ENCODE measurements around the gene C1QTNF5.
"Not testable (repeated sequence)": the region's sequence is repeated elsewhere in the genome, so short reads cannot be mapped to it uniquely, and the experiment has no call there.

The C1QTNF5 gene, protein sequence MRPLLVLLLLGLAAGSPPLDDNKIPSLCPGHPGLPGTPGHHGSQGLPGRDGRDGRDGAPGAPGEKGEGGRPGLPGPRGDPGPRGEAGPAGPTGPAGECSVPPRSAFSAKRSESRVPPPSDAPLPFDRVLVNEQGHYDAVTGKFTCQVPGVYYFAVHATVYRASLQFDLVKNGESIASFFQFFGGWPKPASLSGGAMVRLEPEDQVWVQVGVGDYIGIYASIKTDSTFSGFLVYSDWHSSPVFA

DNA sequence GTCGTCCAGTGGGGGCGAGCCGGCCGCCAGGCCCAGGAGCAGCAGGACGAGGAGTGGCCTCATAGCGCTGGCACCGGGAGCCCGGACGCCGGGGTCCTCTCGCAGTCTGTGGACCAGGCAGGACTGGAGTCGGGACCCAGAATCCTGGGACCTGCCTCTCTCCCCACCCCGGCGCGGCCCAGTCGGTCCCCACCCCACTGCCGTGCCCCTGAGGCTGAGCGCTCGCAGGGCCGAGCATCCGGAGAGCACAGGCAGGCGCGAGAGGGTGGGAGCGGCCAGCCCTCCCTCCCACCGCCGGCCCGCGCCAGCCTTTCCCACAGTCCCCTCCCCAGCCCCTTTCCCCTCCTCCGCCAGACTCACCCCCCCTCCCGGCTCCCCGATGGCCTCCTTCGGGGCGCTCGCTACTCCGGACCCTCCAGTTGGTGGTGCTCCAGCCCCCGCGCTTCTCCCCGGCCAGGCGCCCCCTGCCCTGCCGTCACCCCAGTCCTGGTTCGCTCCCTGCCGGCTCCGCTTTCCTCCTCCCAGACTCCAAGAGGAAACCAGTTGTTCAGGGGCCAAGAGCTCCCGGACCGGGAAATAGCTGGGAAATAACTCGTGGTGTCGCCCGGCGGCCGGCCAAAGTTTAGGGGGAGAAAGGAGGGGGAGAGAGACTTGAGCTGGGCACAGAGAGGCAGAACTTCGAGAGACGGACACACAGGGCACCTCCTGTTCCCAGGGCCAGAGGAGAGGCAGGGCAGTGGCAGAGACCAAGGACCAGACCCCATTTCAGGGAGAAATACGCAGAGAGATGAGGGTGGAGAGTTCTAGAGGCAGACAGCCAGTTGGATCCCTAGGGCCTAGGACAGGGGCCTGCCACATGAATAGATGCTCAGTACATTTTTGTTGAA is at the start of gene C1QTNF5:
Gene C1QTNF5 (minus strand): TSS at position 549 of the 887 bp plus-strand sequence. CDS start 486 bp downstream, at position 63.
- DNase-seq: no peak

DNA sequence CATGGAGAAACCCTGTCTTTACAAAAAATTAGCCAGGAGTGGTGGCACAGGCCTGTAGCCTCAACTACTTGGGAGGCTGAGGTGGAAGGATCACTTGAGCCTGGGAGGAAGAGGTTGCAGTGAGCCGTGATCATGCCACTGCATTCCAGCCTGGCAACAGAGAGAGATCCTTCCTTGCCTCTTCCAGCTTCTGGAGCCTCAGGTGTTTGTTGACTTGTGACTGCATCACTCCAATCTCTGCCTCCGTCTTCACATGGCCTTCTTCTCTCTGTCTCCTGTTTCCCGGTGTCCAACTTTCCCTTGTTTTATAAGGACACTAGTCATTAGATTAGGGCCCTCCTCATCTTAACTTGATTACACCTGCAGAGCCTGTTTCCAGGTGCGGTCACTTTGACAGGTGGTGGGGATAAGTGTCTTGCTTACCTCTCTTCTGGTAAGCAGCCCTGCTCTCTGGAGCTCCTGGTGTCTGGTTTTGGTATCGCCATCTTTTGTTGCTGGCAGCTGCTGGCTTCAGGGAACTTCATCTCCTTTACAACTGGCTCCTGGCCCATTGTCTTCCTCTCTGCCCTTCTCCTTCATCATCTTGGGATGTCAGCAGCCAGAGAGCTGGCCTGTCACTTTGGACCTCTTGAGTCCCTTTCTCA is 49.0 kb upstream of the C1QTNF5 start:
- DNase-seq: peak; percentile 95

DNA sequence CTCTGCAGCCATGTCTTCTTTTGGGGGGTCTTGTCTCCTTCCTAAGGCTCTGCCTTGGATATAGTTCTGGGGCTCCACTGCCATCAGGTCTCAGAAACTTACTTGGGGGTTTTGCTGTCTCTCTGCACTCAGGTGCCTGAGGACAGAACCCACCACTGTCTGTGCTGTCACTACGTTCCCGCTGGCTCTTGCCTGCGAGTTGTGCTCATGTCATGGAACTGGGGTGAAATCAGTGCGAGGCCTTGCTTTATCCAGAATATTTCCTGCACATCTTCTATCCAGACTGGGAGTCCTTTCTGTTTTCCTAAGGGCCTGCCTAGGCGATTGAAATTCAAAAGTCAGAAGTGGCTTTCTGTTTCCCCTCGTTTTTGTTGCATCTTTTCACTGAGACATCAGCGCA is 47.4 kb upstream of the C1QTNF5 start:
- no peak for DNase-seq

DNA sequence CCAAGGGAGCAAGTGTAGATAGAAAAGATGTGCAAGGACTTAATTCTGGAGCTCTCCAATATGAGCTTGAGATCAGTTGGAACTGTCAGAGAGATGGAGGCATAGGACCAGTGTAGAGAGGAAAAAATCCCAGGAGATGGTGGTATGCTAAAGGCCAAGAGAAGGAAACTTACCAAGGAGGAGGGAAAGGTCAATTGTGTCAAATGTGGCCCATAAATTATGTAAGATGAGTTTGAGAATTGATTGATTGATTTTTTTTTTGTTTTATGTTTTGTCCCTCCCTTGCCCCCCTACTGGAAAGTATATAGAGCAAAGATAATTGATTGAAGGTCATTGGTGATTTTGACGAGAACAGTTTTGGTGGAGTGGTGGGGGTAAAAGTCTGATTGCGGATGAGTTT is 43.6 kb upstream of the C1QTNF5 start:
- no peak for DNase-seq

DNA sequence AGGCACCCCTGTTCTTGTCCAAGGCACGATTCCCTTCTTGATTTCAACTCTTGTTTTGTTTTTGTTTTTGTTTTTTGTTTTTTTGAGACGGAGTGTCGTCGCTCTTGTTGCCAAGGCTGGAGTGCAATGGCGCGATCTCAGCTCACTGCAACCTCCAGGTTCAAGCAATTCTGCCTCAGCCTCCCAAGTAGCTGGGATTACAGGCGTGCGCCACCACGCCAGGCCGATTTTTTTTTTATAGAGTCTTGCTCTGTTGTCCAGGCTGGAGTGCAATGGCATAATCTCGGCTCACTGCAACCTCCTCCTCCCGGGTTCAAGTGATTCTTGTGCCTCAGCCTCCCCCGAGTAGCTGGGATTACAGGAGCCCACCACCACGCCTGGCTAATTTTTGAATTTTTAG is 41.8 kb upstream of the C1QTNF5 start:
- DNase-seq: not testable (repeated sequence)

DNA sequence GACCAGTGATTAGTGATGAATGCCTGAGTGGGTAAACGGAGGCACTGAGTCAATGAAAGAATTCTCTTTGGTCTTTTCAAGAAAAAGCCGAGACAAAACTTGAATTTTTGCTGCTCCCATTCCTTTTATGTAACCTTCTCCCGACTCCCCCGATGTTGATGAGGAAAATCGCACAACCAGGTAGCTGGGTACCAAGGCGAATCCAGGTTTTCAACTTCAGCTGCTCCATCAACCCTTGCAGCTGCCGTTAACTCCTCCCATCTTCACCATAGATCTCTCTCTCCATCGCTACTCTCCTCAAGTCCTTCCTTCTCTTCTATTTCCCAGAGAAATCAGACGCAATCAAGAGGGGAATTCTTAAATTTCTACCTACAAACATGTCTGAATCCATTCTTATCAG is 41.4 kb upstream of the C1QTNF5 start:
- DNase-seq: peak; percentile 65

DNA sequence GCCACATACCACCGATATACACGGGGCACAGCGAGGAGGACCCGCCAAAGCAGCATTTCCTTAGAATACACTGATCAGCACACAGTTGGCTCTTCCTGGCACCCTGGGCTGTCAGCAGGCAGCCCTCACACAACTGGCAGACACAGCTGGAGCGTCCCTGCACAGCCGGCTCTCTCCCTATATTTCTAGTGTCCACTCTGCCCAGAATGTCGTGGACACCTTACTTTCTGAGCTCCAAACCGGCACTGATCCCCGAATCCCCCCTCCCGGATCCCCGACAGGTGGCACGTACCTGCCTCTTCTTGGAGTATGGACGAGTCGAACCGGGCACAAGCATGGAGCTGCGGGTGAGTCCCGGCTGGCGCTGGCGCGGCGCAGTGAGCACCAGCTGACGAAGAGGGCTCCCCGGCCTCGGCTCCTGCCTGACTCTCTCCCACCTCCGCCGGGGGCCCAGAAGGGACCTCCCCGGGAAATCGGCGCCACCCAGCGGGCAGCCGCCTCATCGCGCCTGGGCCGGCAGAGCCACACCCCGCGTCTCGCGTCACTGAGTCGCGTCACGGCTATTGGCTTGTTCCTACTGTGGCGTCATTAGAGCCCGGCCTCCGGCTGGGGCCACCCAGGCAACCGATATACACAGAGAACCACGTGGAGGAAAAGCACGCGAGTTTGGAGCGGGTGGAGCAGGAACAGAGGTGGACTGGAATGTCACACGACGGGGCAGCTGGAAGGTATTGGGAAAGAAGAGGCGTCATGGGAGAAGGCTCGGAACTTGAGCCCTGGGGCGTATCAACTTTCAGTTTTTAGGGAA is 40.7 kb upstream of the C1QTNF5 start, which contains the start of gene USP2:
Gene USP2 (minus strand): TSS at position 510 of the 808 bp plus-strand sequence. CDS start 8,210 bp downstream, outside the sequence.
- peak; percentile 99 for DNase-seq

DNA sequence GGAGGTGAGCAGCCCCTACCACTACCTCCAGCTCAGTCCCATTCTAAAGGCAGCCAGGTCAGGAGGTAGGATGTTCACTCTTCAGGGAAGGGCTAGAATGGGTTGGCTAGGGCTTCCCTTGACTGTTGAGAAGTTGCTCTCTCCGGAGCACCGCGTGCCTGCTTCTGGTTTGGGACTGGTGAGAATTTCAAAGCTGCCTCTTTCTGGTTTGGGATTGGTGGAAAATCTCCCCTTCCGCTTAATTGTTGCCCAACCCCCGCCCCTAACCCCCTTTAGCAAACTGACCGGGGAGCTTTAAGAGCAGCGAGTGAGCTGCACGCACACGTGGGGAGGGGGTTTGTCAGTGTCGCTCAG is 40.1 kb upstream of the C1QTNF5 start:
- peak; percentile 58 for DNase-seq

DNA sequence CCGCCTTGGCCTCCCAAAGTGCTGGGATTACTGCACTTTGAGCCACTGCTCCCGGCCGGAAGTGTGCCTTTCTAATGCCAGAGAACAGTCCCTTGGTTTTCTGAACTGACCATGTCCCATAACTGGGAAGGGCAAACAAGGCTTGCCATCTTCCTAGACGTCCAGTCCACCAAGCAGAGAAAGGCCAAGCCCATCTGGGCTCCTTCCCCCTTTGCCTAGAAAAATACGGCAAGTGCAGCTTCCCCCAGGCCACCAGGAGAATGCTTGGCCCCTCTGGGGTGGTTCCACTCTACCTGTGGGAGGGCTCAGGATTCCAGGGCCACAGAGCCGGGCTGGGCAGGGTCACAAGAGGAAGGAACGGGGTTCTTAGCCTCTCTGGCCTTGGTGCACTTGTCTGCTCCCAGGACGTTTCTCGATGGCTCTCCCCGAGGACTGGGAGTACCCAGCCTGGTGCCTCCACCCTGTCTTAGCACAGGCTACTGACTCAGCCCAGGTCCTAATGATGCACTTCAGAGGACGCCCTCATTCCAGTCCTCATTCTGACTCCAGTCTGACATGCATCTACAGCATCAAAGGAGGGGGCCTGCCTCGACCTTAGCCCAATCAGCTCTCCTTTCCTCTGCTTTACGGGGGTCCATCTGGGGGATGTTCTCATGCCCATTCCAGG is 39.6 kb upstream of the C1QTNF5 start:
- no peak for DNase-seq

DNA sequence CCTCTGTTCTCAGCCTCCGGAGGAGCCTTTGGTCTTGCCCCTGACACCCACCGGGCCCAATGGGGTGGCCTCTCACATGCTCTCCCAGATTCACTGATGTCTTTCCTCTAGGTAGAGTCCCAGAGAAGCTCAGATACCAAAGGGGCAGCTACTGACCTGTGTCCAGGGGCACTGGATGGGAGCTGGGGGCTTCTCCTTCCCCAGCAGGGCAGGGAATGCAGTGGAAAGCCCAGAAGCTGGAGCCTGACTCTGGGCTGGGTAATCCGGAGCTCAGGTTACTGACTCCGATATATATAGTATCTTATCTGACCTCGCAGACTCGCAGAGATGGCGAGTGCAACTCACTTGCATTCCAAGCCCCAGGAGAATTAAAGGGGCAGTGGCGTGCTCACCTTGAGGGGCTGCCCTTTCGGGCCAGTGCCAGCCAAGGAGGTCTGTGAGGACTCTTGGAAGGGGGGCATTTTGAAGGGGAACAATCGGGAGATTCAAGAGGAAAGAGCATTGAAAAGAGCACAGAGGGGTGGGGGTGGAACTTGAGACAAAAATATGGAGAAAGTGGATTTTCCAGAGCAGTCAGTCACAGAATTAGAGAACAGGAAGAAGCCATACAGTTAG is 38.3 kb upstream of the C1QTNF5 start:
- DNase-seq: no peak

DNA sequence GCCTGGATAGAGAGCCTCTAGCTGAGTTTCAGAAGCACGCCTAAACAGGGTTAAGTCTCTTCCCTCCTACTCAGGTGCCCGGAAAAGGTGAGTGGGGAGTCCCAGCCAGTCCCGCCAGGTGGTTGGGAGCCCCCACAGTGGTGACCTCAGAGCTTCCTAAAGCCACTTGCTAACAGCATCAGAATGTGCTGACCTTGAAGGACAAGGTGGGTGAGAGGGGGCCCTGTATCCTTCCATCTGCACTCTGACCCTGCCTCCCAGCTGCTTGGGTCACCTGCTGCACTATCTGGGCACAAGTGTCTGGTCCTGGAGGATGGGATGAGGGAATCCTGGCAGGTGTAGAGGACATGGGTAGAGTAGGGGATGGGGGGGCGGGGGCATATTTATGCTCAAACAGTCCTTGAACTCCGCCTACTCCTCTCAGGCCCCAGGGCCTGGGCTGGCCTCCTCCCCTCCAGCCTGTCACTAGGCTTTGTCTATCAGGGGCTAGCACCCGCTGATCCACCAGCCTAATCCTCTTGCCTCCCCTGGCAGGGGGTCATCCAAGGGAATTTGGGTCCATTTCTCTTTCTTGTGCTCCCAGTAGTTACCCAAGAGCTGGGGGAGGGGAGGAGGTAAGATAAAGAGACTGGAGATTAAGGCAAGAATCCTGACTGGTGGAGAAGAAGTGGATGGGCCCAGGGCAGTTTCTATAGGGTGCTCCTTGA is 37.4 kb upstream of the C1QTNF5 start:
- no peak for DNase-seq

DNA sequence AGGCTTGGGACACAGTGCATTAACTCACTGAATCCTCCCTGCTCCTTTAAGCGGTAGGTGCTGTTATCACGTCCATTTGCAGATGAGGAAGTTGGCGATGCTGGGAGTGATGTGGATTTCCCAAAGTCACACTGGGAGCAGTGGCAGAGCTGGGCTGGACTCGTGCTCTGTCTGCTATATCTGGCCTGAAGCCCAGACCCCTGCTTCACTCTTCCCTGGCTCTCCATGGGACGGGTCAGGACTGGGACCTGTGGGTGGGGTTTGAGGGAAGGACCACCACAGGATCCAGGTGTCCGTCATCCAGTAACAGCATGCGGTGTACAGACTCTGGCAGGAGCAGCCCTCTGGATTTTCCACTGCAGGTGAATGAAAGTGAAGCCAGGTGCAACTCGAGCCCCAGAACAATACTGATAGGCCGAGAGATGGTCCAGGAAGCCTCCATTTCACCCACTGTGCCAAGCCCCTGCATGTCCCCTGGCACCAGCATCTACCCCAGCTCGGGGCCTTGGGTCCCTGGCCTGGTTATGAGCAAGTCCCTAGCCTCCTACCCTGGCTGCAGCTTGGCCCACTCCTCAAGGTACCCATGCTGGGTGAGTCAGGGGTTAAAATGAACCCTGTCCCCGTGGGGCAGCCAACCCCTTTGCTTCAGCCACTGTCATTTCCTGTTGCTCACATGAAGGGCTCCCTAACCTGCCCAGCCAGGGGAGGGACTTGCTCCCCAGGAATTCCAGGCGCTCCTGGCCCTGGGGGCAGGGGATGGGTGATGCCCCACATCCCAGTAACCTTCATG is 36.6 kb upstream of the C1QTNF5 start:
- no peak for DNase-seq

DNA sequence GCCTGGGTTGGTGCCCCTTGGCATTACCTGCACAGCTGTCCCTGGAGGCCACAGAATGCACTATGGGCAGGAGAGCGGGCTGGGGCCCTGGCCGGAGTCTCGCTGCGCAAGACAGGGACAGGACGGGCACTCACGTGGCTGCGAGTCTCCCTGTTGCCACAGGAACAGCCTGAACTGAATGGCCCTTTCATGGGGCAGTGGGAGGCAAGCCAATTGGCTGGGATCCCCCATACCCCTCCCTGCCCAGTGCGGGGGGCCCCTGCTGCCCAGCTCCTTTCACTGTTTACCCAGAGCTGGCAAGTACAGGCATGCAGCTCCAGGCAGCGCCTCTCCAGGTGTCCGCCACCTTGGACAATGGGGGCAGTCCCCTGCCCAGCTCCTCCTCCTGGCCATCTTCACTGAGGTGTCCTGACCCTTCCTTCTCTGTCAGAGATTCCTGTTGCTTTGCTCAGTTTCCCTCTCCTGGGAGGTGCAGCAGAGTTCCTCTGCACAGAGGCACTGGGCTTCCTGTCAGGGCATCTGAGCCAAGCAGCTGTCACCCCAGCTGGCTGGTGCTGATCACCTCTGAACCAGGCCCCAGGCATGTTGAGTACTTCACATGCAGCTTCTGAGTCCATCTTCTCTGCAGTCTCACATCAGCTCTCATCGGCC is 35.6 kb upstream of the C1QTNF5 start:
- DNase-seq: peak; percentile 73

DNA sequence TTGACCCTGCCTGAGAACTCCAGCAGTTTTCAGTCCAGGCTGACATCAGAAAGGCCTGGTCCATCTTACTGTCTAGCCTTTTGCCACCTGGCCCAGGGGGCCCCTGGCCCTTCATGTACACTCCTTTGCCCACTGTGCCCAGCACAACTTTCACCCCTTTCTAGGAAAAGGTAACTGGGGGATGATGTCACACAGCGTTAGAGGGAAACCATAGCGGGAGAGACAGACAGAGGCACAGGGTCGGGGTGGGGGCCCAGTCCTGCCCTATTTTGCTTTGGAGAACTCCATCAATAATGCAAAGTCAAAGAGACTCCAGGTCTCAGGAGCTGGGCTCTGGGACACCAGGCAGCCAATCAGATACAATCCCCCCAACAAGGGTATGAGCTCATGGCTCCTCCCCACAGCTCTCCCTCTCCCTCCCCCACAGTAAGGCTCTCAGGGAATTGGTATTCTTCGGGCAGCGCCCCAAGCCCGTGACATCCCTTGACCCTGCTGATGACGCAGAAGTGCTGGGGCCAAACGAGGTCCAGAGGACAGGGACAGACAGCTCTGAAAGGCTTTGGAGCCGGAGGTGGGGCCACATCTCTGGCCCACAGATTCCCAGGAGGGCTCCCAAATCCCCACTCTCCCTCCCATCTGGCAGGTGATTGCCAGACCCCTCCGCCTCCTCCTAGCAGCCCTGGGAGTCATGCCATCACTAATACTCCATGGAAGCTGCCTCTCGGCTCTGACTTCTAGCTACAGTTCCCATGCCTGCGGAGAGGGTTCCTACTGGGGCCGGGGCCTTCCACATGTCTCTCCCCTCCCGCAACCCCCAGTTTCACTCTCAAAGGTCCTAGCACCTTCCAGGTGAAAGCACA is 34.9 kb upstream of the C1QTNF5 start:
- DNase-seq: no peak

DNA sequence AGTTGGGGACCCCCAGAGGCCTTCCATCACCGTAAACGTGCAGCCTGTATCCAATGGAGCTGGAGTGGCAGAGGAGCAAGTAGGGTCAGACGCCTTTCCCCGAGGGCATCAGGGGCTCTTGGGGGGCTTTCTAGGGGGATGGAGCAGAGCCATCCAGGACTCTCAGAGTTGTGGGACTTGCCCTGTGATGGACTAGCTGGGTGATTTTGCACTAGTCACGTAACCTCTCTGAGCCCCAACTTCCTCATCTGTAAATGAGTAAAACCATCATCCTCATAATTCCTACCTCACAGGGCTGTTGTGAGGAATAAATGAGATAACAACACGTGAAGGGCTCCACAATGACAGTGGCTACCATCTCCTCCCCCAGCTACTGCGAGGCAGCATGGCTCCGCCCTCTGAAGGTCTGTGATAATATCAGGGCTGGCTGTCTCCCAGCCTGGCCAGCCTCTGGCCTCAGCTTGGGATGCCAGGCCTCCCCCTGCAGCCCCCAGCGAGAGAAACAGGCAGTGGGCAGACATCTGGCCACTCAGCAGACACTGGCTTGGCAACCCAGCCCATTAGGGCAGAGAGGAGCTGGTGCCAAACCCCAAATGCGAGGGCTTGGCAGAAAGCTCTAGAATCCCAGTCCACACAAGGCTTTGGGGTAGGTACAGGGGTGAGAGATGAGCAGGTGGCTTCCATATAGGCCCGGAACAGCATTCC is 34.1 kb upstream of the C1QTNF5 start:
- no peak for DNase-seq

DNA sequence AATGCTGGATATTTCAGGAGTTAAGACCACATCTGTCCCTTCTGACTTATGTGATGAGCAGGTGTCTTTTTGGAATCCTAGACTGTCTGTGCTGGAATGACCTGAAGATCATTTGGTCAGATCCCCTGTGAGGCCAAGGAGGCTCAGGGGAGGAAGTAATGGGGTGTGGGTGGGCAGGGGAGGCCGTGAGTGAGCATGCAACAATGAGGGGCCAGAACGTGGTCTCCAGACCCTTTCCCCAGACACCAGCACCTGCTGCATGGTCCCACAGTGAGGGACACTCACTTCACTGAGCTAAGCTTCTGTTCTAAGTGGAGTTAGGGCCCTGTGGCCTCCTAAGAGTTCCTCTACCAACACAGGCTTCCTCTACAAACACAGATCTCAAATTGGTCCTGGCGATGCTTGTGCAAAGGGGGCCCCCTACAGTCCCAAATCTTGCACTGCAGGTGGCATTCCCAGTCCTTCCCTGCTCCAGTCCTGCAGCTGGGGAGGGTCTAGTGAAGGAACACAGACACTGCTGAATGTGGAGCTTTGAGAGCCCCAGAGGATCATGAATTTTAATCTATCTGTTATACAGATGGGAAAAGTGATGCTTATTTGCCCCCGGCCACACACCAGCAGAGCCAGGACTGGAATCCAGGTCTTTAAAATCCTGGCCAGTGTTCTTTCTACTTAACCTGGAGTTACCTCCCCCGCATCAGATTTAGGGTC is 33.4 kb upstream of the C1QTNF5 start:
- peak; percentile 89 for DNase-seq
